PFSK-1 (cell line): ENCODE data around the gene DAP3.

Experiments used
- FOXP2 ChIP-seq: optimal IDR thresholded peaks from 2 replicates; pipeline ENCODE3; 2011; ENCODE audit warnings: borderline replicate concordance, control low read depth, inconsistent platforms; ENCODE audit not compliant: insufficient read depth; ENCODE audit errors: extremely low read length, extremely low read depth
- POLR2AphosphoS5 ChIP-seq: IDR thresholded peaks from 2 replicates; pipeline ENCODE4 v1.6.1; 2012; ENCODE audit warnings: low read depth, mild to moderate bottlenecking, control low read depth, low read length, moderate library complexity
- SIN3A ChIP-seq: IDR thresholded peaks from 2 replicates; pipeline ENCODE4 v1.6.1; 2012; ENCODE audit warnings: mild to moderate bottlenecking, low read length, moderate library complexity, borderline replicate concordance; ENCODE audit not compliant: insufficient read depth
- TAF1 ChIP-seq: IDR thresholded peaks from 2 replicates; pipeline ENCODE4 v1.6.1; 2012; ENCODE audit warnings: low read length, control low read depth, borderline replicate concordance; ENCODE audit not compliant: insufficient read depth
- TF ChIP-seq, protein P1 (sequence below), 2 experiments: IDR thresholded peaks; 2 replicates each; pipeline versions ENCODE4 v1.6.1 to v1.8.0; 2011 to 2012; ENCODE audit warnings: low read depth in 2 of 2, low read length in 2 of 2, control low read depth in 1 of 2, inconsistent platforms in 1 of 2, mild to moderate bottlenecking in 1 of 2, moderate library complexity in 1 of 2; ENCODE audit not compliant: insufficient read depth in 1 of 2

Gene DAP3

DNA sequence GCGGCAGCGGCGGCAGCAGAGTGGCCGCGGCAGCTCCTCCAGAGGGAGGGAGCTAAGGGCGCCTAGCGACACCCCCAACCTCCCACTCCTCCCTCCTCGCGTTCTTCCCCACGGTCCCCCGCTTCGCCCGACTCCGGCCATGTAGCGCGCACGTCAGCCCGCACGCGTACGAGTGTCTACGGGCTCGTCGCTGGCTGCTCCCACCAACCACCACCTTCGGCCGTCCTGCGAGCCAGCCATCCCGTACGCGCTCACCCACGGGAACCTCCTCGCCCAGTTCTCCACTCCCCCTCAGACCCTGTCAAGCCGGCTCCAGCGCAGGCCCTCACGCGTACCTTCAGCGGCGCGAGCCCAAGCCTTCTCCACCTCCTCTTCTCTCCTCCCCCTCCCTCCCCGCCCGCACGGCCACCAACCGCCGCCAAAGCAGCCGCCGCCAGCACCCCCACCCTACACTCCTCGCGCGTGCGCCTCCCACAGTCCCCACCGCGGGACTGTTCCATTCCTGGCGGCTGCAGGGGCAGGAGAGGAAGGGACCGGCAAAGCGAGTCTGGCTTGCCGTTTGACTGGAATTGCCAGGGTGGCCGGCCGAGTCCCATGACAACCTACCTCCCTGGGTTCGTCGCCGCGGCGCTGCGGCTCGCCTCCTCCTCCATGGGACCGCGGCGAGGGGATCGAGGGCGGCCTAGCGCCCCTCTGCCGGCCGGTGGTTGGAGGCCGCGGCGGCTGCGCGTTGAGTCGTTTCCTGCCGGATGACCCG is 389 bp upstream of the DAP3 start, which contains the start of gene YY1AP1:
Gene YY1AP1 (minus strand): TSS at position 451 of the 757 bp plus-strand sequence. CDS start 8,338 bp downstream, outside the sequence.
- no peak for TF ChIP-seq FOXP2
- TF ChIP-seq POLR2AphosphoS5 = 0 out of 2 replicates have a peak, but pooled peaks have one; percentile 10
- TF ChIP-seq TAF1 = peak; percentile 76; the same call in 1 of the 2 replicates

DNA sequence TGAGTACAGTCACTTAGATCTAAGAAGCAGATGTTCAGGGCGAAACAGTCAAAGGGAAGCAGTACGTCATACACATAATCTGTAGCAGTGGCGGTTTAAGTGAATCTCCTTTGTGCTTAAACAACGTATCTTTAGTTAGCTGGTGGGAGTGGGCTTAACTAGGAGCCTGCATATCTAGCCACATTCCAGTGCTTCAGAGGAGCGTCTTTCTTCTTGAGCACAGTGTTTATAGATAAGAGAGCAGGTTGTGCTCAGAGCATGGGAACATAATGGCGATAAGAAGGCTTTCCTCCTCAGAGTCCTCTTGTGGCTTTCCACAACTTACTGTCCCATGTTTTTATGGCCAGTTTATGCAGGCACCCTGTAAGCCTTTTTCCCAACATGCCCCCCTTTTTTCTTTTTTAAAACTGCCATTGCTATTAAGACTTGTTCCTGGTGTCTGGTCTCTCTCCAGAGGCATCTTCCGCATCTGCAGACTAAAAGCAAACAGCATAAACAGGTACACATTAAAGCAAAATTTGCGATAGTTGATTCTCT is 3.2 kb downstream of the DAP3 start:
- no peak for TF ChIP-seq FOXP2
- TF ChIP-seq POLR2AphosphoS5 = no peak
- TF ChIP-seq, protein P1, sequence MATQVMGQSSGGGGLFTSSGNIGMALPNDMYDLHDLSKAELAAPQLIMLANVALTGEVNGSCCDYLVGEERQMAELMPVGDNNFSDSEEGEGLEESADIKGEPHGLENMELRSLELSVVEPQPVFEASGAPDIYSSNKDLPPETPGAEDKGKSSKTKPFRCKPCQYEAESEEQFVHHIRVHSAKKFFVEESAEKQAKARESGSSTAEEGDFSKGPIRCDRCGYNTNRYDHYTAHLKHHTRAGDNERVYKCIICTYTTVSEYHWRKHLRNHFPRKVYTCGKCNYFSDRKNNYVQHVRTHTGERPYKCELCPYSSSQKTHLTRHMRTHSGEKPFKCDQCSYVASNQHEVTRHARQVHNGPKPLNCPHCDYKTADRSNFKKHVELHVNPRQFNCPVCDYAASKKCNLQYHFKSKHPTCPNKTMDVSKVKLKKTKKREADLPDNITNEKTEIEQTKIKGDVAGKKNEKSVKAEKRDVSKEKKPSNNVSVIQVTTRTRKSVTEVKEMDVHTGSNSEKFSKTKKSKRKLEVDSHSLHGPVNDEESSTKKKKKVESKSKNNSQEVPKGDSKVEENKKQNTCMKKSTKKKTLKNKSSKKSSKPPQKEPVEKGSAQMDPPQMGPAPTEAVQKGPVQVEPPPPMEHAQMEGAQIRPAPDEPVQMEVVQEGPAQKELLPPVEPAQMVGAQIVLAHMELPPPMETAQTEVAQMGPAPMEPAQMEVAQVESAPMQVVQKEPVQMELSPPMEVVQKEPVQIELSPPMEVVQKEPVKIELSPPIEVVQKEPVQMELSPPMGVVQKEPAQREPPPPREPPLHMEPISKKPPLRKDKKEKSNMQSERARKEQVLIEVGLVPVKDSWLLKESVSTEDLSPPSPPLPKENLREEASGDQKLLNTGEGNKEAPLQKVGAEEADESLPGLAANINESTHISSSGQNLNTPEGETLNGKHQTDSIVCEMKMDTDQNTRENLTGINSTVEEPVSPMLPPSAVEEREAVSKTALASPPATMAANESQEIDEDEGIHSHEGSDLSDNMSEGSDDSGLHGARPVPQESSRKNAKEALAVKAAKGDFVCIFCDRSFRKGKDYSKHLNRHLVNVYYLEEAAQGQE (IDR thresholded peaks at IDR 0.05; ENCODE audit: insufficient read depth in 1 of 2, low read depth in 2 of 2, low read length in 2 of 2) = no peak
- TF ChIP-seq SIN3A = no peak
- no peak for TF ChIP-seq TAF1

DNA sequence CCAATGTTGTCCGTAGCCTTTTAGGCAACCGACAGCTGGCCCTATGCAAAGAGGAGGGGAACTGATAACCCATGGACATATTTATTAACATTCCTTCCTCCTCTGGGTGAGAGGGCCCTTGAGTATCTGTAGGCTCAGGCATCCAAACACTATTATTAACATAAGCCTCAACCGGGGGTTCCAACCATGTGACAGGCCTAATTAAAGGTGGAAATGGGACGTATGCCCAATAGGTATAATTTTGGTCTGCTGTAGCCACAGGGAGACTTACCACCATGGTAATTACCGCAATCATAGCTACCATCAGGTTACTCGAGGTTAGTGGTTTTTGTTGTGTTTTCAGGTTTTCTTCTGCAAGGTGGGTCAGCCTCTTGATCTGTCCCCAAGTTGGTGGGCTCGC is 5.3 kb downstream of the DAP3 start:
- TF ChIP-seq SIN3A (no peak), TAF1 (no peak), FOXP2 (no peak), POLR2AphosphoS5 (no peak)
- TF ChIP-seq, protein P1 (IDR thresholded peaks at IDR 0.05; ENCODE audit: insufficient read depth in 1 of 2, low read depth in 2 of 2, low read length in 2 of 2) = no peak

DNA sequence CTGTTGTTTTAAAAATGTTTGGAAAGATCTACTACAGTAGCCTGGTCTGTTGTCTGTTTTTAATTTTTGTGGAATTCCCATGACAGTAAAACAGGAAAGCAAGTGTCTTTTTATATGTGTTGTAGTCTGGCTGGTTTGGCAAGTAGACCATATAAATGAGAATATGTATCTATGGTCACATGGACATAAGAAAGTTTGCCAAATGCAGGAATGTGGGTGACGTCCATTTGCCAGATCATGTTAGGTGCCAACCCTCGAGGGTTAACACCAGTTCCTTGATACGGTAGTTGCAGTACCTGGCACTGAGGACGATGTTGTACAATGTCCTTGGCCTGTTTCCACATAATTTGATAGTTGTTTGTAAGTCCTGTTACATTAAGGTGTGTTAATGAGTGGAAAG is 6.2 kb downstream of the DAP3 start:
- TF ChIP-seq TAF1 = no peak
- TF ChIP-seq POLR2AphosphoS5 = no peak

DNA sequence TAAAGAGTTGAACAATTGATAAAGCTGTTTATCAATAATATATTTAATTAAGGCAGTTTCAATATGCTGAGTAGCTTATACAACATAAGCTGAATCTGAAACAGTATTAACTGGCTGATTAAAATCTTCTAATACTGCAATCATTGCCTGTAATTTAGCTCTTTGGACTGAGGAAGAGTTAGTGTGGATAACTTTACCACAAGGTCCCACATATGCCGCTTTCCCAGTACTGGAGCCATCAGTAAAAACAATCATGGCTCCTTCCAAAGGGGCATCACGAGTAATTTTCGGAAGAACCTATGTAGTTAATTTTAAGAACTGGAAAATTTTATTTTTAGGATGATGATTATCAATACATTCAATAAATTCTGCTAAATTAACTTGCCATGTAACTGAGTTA is 6.7 kb downstream of the DAP3 start:
- no peak for TF ChIP-seq SIN3A
- no peak for TF ChIP-seq TAF1
- TF ChIP-seq FOXP2 = no peak
- no peak for TF ChIP-seq POLR2AphosphoS5
- TF ChIP-seq, protein P1 (IDR thresholded peaks at IDR 0.05; ENCODE audit: insufficient read depth in 1 of 2, low read depth in 2 of 2, low read length in 2 of 2) = no peak

- TF ChIP-seq FOXP2 (no peak), POLR2AphosphoS5 (no peak)
These were observed 7.6 kb downstream of the DAP3 start for GRCh38 chr1:155696524-155696923.
